ENCODE data around the gene BRD4. TPM values are rescaled to one million over a fixed set of nuclear protein-coding genes. Genes with fewer than 3 reads are reported as not detected.

Gene BRD4
- total and polyA plus RNA-seq, 2 of the 13 experiments (the other 11 are each of a cell fraction or from before 2014, with no cell fraction given), result 10.5 to 11.4 TPM

DNA sequence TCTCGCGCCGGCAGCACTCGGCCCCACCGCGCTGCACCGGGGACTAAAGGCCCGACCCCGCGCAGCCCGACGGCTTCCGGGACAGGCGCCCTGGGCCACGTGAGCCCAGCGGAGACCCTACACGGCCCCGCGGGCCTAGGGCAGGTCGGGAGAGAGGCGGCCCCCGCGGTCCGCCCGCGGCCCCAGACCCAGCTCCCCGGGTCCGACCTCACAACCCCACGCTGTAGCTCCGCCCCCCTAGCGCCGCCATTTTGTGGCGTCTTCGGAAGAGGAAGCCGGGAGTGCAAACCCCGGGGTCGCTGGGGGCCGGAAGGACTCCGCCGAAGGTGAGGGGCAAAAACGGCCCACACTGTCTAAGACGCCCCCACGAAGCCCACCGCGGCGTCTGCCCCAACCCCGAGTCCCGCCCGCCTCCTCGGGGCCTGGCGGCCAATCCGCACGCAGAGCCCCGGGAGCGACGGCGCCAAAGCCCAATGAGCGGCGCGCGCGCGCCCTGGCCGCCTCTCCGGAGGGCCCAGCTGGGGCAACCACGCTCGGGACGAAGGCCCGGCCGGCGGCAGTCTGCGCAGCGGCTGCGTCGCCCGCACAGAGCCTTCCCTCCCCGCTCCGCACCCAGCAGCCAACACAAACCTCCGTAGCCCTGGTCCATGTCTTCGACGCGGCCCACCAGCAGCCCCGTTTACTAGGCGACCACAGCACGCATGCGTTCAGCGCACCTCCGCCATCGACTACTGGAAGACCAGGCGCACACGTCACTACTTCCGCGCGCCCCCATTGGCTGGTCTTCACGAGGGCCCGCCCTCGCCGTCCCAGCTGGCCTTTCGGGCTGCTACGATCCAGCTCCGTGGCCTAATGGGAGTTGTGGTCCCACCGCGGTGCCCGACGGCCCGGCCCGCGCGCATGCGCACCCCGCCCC lies 47.0 kb upstream of the BRD4 start, which contains the start of gene AKAP8 (continued):
- TF ChIP-seq CCDC6 (CRISPR knock-in tag; IDR thresholded peaks at IDR 0.05) (no peak), ZNF570 (CRISPR knock-in tag; IDR thresholded peaks at IDR 0.05; ENCODE audit: borderline replicate concordance) (no peak), RBM39 (IDR thresholded peaks at IDR 0.05; ENCODE audit: low read depth, low read length, poor library complexity, severe bottlenecking) (no peak), TOPORS (CRISPR knock-in tag; IDR thresholded peaks at IDR 0.05) (no peak), ZNF749 (CRISPR knock-in tag; IDR thresholded peaks at IDR 0.05; ENCODE audit: borderline replicate concordance) (no peak; the same call in 1 of the 2 replicates), NPAS2 (CRISPR knock-in tag; IDR thresholded peaks at IDR 0.05; ENCODE audit: borderline replicate concordance) (no peak), FLYWCH1 (CRISPR knock-in tag; IDR thresholded peaks at IDR 0.05) (no peak), GZF1 (CRISPR knock-in tag; IDR thresholded peaks at IDR 0.05) (no peak), ZBTB42 (CRISPR knock-in tag; IDR thresholded peaks at IDR 0.05) (no peak), SP140L (CRISPR knock-in tag; IDR thresholded peaks at IDR 0.05; ENCODE audit: borderline replicate concordance) (no peak), PHF20 (CRISPR knock-in tag; IDR thresholded peaks at IDR 0.05) (peak; percentile 60), NFIC (IDR thresholded peaks at IDR 0.05; ENCODE audit: low read length) (no peak), JDP2 (CRISPR knock-in tag; IDR thresholded peaks at IDR 0.05; ENCODE audit: borderline replicate concordance) (no peak; the same call in 1 of the 2 replicates), ZNF577 (CRISPR knock-in tag; IDR thresholded peaks at IDR 0.05; ENCODE audit: borderline replicate concordance, low read depth) (no peak), ZNF616 (CRISPR knock-in tag; IDR thresholded peaks at IDR 0.05; ENCODE audit: low read depth) (no peak; the same call in 1 of the 2 replicates), ZNF430 (CRISPR knock-in tag; IDR thresholded peaks at IDR 0.05) (no peak; the same call in 1 of the 2 replicates), ZNF282 (IDR thresholded peaks at IDR 0.05; ENCODE audit: partially characterized antibody) (no peak)
- TF ChIP-seq, protein P1, sequence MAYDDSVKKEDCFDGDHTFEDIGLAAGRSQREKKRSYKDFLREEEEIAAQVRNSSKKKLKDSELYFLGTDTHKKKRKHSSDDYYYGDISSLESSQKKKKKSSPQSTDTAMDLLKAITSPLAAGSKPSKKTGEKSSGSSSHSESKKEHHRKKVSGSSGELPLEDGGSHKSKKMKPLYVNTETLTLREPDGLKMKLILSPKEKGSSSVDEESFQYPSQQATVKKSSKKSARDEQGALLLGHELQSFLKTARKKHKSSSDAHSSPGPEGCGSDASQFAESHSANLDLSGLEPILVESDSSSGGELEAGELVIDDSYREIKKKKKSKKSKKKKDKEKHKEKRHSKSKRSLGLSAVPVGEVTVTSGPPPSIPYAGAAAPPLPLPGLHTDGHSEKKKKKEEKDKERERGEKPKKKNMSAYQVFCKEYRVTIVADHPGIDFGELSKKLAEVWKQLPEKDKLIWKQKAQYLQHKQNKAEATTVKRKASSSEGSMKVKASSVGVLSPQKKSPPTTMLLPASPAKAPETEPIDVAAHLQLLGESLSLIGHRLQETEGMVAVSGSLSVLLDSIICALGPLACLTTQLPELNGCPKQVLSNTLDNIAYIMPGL (CRISPR knock-in tag; IDR thresholded peaks at IDR 0.05; ENCODE audit: borderline replicate concordance in 1 of 2, low read depth in 1 of 2), result peak in 1 of 2 experiments; percentile 45; a peak in 1 of 4 replicates
- TF ChIP-seq, protein P2, sequence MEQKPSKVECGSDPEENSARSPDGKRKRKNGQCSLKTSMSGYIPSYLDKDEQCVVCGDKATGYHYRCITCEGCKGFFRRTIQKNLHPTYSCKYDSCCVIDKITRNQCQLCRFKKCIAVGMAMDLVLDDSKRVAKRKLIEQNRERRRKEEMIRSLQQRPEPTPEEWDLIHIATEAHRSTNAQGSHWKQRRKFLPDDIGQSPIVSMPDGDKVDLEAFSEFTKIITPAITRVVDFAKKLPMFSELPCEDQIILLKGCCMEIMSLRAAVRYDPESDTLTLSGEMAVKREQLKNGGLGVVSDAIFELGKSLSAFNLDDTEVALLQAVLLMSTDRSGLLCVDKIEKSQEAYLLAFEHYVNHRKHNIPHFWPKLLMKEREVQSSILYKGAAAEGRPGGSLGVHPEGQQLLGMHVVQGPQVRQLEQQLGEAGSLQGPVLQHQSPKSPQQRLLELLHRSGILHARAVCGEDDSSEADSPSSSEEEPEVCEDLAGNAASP (CRISPR knock-in tag; IDR thresholded peaks at IDR 0.05; ENCODE audit: borderline replicate concordance), result 0 out of 2 replicates have a peak, but pooled peaks have one; percentile 23
- TF ChIP-seq, protein P3, sequence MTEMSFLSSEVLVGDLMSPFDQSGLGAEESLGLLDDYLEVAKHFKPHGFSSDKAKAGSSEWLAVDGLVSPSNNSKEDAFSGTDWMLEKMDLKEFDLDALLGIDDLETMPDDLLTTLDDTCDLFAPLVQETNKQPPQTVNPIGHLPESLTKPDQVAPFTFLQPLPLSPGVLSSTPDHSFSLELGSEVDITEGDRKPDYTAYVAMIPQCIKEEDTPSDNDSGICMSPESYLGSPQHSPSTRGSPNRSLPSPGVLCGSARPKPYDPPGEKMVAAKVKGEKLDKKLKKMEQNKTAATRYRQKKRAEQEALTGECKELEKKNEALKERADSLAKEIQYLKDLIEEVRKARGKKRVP (CRISPR knock-in tag; IDR thresholded peaks at IDR 0.05), result peak in 1 of 2 experiments; percentile 30; a peak in 2 of 4 replicates
- TF ChIP-seq, protein P4, sequence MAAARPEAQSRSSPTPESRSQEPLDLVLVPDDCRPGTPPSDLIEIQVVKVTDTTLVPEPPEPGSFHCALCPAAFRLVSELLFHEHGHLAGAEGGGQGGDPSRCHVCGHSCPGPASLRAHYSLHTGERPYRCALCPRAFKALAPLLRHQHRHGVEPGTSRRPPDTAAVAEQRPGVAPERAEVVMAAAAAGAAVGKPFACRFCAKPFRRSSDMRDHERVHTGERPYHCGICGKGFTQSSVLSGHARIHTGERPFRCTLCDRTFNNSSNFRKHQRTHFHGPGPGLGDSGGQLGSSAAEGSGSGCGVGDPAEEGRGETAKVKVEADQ (CRISPR knock-in tag; IDR thresholded peaks at IDR 0.05; ENCODE audit: borderline replicate concordance), result no peak
